CD4-positive, alpha-beta memory T cell (primary cell): ENCODE data around the gene ERCC1. TPM values are rescaled to one million over a fixed set of nuclear protein-coding genes. Genes with fewer than 3 reads are reported as not detected.
"Not testable (repeated sequence)": the region's sequence is repeated elsewhere in the genome, so short reads cannot be mapped to it uniquely, and the experiment has no call there.

Experiments
- CTCF ChIA-PET: fragments of 350-600 bp; sonication (Branson Sonifier 250); formaldehyde crosslinking; loops from one replicate; lab custom pipeline; 2021; ENCODE audit warnings: inconsistent platforms; ENCODE audit not compliant: partially characterized antibody; lab: Charles Lee
- POLR2A ChIA-PET: fragments of 350-600 bp; sonication (Branson Sonifier 250); formaldehyde crosslinking; loops from one replicate; lab custom pipeline; 2021; ENCODE audit not compliant: partially characterized antibody; lab: Charles Lee
- DNase-seq, 5 donors: peaks; one replicate each; pipeline versions ENCODE4 v3.0.0 to v3.0.0-alpha.2; 2020 to 2022; ENCODE audit warnings: mixed read lengths in 1 of 5
- H3K27ac ChIP-seq: one replicate; pipeline ENCODE4 v1.7.0; 2013; ENCODE audit warnings: low read depth, low read length
- H3K27me3 ChIP-seq: 2 replicates; pipeline ENCODE4 v1.7.0; 2013; ENCODE audit warnings: mild to moderate bottlenecking, low read length, moderate library complexity; ENCODE audit not compliant: insufficient read depth
- H3K36me3 ChIP-seq: 2 replicates; pipeline ENCODE4 v1.7.0; 2013; ENCODE audit warnings: mild to moderate bottlenecking, low read length, moderate library complexity; ENCODE audit not compliant: insufficient read depth
- H3K4me1 ChIP-seq: 2 replicates; pipeline ENCODE4 v1.7.0; 2013; ENCODE audit warnings: mild to moderate bottlenecking, low read length, moderate library complexity; ENCODE audit not compliant: insufficient read depth
- H3K4me3 ChIP-seq, 2 donors: one replicate each; pipeline ENCODE4 v1.7.0; 2013; ENCODE audit warnings: low read length in 2 of 2, mild to moderate bottlenecking in 1 of 2
- H3K9me3 ChIP-seq, 2 donors: one replicate each; pipeline ENCODE4 v1.7.0; 2013; ENCODE audit warnings: low read length in 2 of 2, control low read depth in 1 of 2; ENCODE audit not compliant: control insufficient read depth in 1 of 2
- H3K27ac Mint-ChIP-seq, 7 donors: one replicate each; pipeline ENCODE4 v1.8.0; 2020 to 2021; ENCODE audit warnings: mixed read lengths in 7 of 7, mild to moderate bottlenecking in 6 of 7, inconsistent platforms in 3 of 7, moderate library complexity in 3 of 7
- H3K27me3 Mint-ChIP-seq, 2 donors: one replicate each; pipeline ENCODE4 v1.8.0; 2020 to 2021; ENCODE audit warnings: mixed read lengths in 2 of 2
- H3K36me3 Mint-ChIP-seq, 2 donors: one replicate each; pipeline ENCODE4 v1.8.0; 2020 to 2021; ENCODE audit warnings: mixed read lengths in 2 of 2, inconsistent platforms in 1 of 2, mild to moderate bottlenecking in 1 of 2
- H3K4me1 Mint-ChIP-seq, 4 donors: one replicate each; pipeline ENCODE4 v1.8.0; 2020 to 2021; ENCODE audit warnings: mixed read lengths in 4 of 4, mild to moderate bottlenecking in 1 of 4
- H3K4me3 Mint-ChIP-seq, 8 donors: one replicate each; pipeline ENCODE4 v1.8.0; 2020 to 2021; ENCODE audit warnings: mixed read lengths in 8 of 8, mild to moderate bottlenecking in 7 of 8, moderate library complexity in 6 of 8, inconsistent platforms in 3 of 8
- H3K9me3 Mint-ChIP-seq, 8 donors: one replicate each; pipeline ENCODE4 v1.8.0; 2020 to 2021; ENCODE audit warnings: mixed read lengths in 8 of 8, mild to moderate bottlenecking in 5 of 8, inconsistent platforms in 3 of 8, moderate library complexity in 1 of 8
- intact Hi-C: fragments of 100-400 bp; cut with micrococcal nuclease; formaldehyde crosslinking; loops from one replicate; pipeline ENCODE4 v1.15.1; 2023
- polyA plus RNA-seq, 2 donors: library from polyadenylated mRNA; unstranded; fragments of 300-500 nt; fragmentation: Illumina TruSeq; gene quantifications; one replicate each; pipeline ENCODE4 v1.2.3, GENCODE V29; 2021
- total RNA-seq, 2 experiments: library from RNA; stranded (reverse); gene quantifications; one replicate each; pipeline ENCODE4 v1.2.3, GENCODE V29; 2021

ERCC1 gene
- total and polyA plus RNA-seq, 4 experiments from 2014 or later = 36.2 to 46.9 (median 42.4) TPM

- Histone ChIP-seq H3K36me3 (no peaks in the 10 kb centered on the region), H3K4me1 (peaks cover 39% of the 10 kb centered on the region), H3K27ac (peak overlapping the region; percentile 62), H3K4me3 (peak overlapping the region in 1 of 2 donors; percentile 66), H3K9me3 (no peaks in the 10 kb centered on the region), H3K27me3 (no peaks in the 10 kb centered on the region)
- peaks cover 16 to 46% (median 32%) of the 10 kb centered on the region in 4 donors for H3K4me1 Mint-ChIP-seq
- no peak for DNase-seq
- H3K4me3 Mint-ChIP-seq = peak overlapping the region; percentile 64 to 83 (median 77)
- ChIA-PET CTCF (interaction anchor here (0.5 to 10.2 kb wide), 16 partner anchors 9 to 251 kb away, joined by 3 to 487 read pairs (median 8); partner anchors contain the start of gene FOSB), POLR2A (interaction anchor here (0.9 to 5.5 kb wide), 14 partner anchors 9 to 206 kb away, joined by 3 to 202 read pairs (median 9); partner anchors contain the start of genes FOSB and RTN2)
- H3K36me3 Mint-ChIP-seq = peaks cover 0 to under 1% of the 10 kb centered on the region in 2 donors
- no peaks in the 10 kb centered on the region for H3K9me3 Mint-ChIP-seq
- no peaks in the 10 kb centered on the region for H3K27me3 Mint-ChIP-seq
- intact Hi-C loops = no loop called here
- H3K27ac Mint-ChIP-seq = peak overlapping the region; percentile 83 to 96 (median 92)
Observed at GRCh38 chr19:45440259-45440638, 16.5 kb upstream of the ERCC1 start.

- Histone ChIP-seq H3K4me3 (peak overlapping the region in 1 of 2 donors; percentile 66), H3K9me3 (no peaks in the 10 kb centered on the region), H3K4me1 (peaks cover 36% of the 10 kb centered on the region), H3K27me3 (no peaks in the 10 kb centered on the region), H3K27ac (peak overlapping the region; percentile 62), H3K36me3 (no peaks in the 10 kb centered on the region)
- intact Hi-C loops = loop anchor here (1.0 kb wide), 2 partner anchors 39 to 46 kb away; no protein-coding TSS in a partner anchor
- peaks cover 15 to 40% (median 27%) of the 10 kb centered on the region in 4 donors for H3K4me1 Mint-ChIP-seq
- H3K27me3 Mint-ChIP-seq = no peaks in the 10 kb centered on the region
- H3K4me3 Mint-ChIP-seq = peak overlapping the region; percentile 65 to 83 (median 78)
- H3K36me3 Mint-ChIP-seq = no peaks in the 10 kb centered on the region
- no peaks in the 10 kb centered on the region for H3K9me3 Mint-ChIP-seq
- POLR2A ChIA-PET = interaction anchor here (0.7 to 5.5 kb wide), 19 partner anchors 10 to 330 kb away, joined by 3 to 202 read pairs (median 5); partner anchors contain the start of genes FOSB, QPCTL, RTN2 and SIX5
- CTCF ChIA-PET = interaction anchor here (0.5 to 10.2 kb wide), 31 partner anchors 9 to 271 kb away, joined by 3 to 487 read pairs (median 5); partner anchors contain the start of genes FOSB and PPM1N
- peak; percentile 87 to 90 (median 87) for DNase-seq
- H3K27ac Mint-ChIP-seq = peak overlapping the region in 6 of 7 donors; percentile 83 to 96 (median 92)
Observed at GRCh38 chr19:45439569-45440258, 16.0 kb upstream of the ERCC1 start.

GRCh38 chr19:45439190-45439568 lies 15.5 kb upstream of the ERCC1 start:
- Mint-ChIP-seq H3K4me3 (peak overlapping the region in 3 of 8 donors; percentile 17 to 48 (median 32)), H3K27me3 (no peaks in the 10 kb centered on the region), H3K27ac (peak overlapping the region in 3 of 7 donors; percentile 29 to 37 (median 29)), H3K9me3 (no peaks in the 10 kb centered on the region), H3K36me3 (no peaks in the 10 kb centered on the region), H3K4me1 (peaks cover 15 to 35% (median 23%) of the 10 kb centered on the region in 4 donors)
- intact Hi-C loops = loop anchor here (1.0 kb wide), 2 partner anchors 39 to 46 kb away; no protein-coding TSS in a partner anchor
- ChIA-PET CTCF (interaction anchor here (0.6 to 10.2 kb wide), 28 partner anchors 9 to 271 kb away, joined by 3 to 487 read pairs (median 6); partner anchors contain the start of genes FOSB and PPM1N), POLR2A (interaction anchor here (0.7 to 5.5 kb wide), 19 partner anchors 10 to 330 kb away, joined by 3 to 202 read pairs (median 5); partner anchors contain the start of genes FOSB, QPCTL, RTN2 and SIX5)
- peak overlapping the region; percentile 62 for H3K27ac ChIP-seq
- H3K4me3 ChIP-seq = peak overlapping the region in 1 of 2 donors; percentile 66
- no peaks in the 10 kb centered on the region for H3K36me3 ChIP-seq
- no peaks in the 10 kb centered on the region for H3K27me3 ChIP-seq
- H3K9me3 ChIP-seq = no peaks in the 10 kb centered on the region
- H3K4me1 ChIP-seq = peaks cover 32% of the 10 kb centered on the region
- no peak for DNase-seq

GRCh38 chr19:45437328-45437727 lies 13.6 kb upstream of the ERCC1 start:
- no peaks in the 10 kb centered on the region for H3K36me3 ChIP-seq
- no peak for DNase-seq
- ChIA-PET POLR2A (interaction anchor here (5.1 to 5.5 kb wide), 2 partner anchors 32 to 39 kb away, joined by 113 to 202 read pairs; partner anchors contain the start of gene FOSB), CTCF (interaction anchor here (1.1 to 10.2 kb wide), 4 partner anchors 11 to 57 kb away, joined by 3 to 487 read pairs (median 8); no protein-coding TSS in a partner anchor)
- no peak overlapping the region for H3K4me3 ChIP-seq
- Mint-ChIP-seq H3K4me1 (peaks cover 4 to 17% (median 11%) of the 10 kb centered on the region in 4 donors), H3K36me3 (no peaks in the 10 kb centered on the region), H3K27ac (no peak overlapping the region), H3K27me3 (no peaks in the 10 kb centered on the region), H3K4me3 (no peak overlapping the region), H3K9me3 (no peaks in the 10 kb centered on the region)
- no peak overlapping the region for H3K27ac ChIP-seq
- H3K9me3 ChIP-seq = no peaks in the 10 kb centered on the region
- H3K4me1 ChIP-seq = peaks cover 16% of the 10 kb centered on the region
- no peaks in the 10 kb centered on the region for H3K27me3 ChIP-seq
- intact Hi-C loops = no loop called here

GRCh38 chr19:45432543-45432942 lies 8.8 kb upstream of the ERCC1 start:
- H3K27ac Mint-ChIP-seq, DNase-seq, H3K9me3 Mint-ChIP-seq, H3K27ac ChIP-seq, H3K4me3 Mint-ChIP-seq, H3K36me3 Mint-ChIP-seq, H3K27me3 Mint-ChIP-seq, H3K27me3 ChIP-seq, intact Hi-C loops, H3K36me3 ChIP-seq, H3K4me1 Mint-ChIP-seq, H3K4me3 ChIP-seq, POLR2A ChIA-PET, H3K9me3 ChIP-seq: not testable (repeated sequence)
- CTCF ChIA-PET = interaction anchor here (2.3 kb wide), 1 partner anchor 46 kb away, joined by 10 read pairs; no protein-coding TSS in a partner anchor
- peaks cover 12% of the 10 kb centered on the region for H3K4me1 ChIP-seq

GRCh38 chr19:45431008-45431407 lies 7.3 kb upstream of the ERCC1 start:
- H3K27ac Mint-ChIP-seq, DNase-seq, H3K4me3 Mint-ChIP-seq, H3K9me3 Mint-ChIP-seq, H3K4me3 ChIP-seq, H3K27me3 ChIP-seq, intact Hi-C loops, H3K27me3 Mint-ChIP-seq, H3K36me3 ChIP-seq, H3K27ac ChIP-seq, H3K9me3 ChIP-seq, H3K36me3 Mint-ChIP-seq: not testable (repeated sequence)
- CTCF ChIA-PET = interaction anchor here (0.6 to 2.8 kb wide), 4 partner anchors 8 to 55 kb away, joined by 3 to 11 read pairs (median 8); no protein-coding TSS in a partner anchor
- H3K4me1 ChIP-seq = peaks cover 12% of the 10 kb centered on the region
- peaks cover 5 to 15% (median 10%) of the 10 kb centered on the region in 4 donors for H3K4me1 Mint-ChIP-seq
- POLR2A ChIA-PET = interaction anchor here (1.1 to 1.5 kb wide), 3 partner anchors 48 to 54 kb away, joined by 3 read pairs; no protein-coding TSS in a partner anchor
